HG02973 (cell line): ENCODE results near the gene ZNF609.
"Not testable (repeated sequence)": the region's sequence is repeated elsewhere in the genome, so short reads cannot be mapped to it uniquely, and the experiment has no call there.

Experiments
- ATAC-seq: cut with Tn5 transposase; IDR thresholded peaks from one replicate; pipeline ENCODE4 v1.9.1; 2021; ENCODE audit warnings: moderate library complexity; ENCODE audit not compliant: unreplicated experiment

The ZNF609 gene

DNA sequence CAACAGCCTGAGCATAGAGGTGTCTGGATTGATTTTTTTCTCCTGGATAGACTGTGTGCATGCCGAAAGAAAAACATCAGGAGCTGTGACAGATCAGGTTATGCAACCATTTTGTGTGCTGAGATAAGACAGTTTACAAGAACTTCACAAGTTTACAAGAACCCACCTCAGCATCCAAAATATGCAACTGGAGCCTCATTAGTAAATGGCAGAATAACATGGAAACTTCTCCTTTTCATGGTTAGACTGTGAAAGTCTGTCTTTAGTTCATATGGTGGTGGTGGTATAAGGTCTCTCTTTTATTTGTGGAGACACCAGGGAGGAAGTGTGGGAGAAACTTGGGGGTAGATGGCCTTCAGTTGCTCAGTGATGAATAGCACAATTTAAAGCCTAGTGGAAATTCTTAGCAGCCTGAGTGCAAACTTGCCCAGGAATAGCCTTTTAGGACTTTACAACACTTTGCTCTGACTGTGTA lies 3.7 kb upstream of the ZNF609 start:
- ATAC-seq, result no peak

DNA sequence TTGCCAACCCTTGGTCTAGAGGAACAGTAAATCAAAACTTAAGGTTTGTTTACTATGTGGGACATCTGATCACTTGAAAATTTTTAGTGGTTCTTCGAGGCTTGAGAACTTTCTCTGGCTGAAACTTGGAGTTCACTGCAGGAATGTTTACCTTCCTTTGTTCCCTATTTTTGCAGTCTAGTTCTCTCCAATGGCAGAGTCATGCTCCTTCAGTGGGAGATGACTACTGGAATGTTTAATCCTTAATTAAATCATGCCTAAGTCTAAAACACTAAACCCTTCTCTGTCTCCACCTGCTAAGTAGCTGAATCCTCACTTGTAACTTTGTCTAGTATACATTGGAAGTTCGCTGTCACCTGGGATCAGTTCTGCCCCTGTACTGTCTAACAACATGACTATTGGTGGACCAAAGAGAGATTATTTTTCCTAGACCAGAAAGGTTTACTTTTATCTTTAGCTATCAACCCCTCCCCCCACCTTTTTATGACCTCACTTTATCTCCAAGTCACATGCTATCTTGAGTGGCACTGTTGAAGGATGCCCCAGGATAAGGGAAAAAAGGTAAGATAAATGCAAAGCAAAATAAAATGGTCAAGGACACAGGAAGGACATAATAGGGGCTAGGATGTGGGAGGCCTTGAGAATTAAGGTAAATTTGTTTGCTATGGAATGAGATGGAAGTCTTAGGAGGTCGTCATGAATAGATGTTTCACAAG lies 1.2 kb upstream of the ZNF609 start:
- ATAC-seq, result no peak

DNA sequence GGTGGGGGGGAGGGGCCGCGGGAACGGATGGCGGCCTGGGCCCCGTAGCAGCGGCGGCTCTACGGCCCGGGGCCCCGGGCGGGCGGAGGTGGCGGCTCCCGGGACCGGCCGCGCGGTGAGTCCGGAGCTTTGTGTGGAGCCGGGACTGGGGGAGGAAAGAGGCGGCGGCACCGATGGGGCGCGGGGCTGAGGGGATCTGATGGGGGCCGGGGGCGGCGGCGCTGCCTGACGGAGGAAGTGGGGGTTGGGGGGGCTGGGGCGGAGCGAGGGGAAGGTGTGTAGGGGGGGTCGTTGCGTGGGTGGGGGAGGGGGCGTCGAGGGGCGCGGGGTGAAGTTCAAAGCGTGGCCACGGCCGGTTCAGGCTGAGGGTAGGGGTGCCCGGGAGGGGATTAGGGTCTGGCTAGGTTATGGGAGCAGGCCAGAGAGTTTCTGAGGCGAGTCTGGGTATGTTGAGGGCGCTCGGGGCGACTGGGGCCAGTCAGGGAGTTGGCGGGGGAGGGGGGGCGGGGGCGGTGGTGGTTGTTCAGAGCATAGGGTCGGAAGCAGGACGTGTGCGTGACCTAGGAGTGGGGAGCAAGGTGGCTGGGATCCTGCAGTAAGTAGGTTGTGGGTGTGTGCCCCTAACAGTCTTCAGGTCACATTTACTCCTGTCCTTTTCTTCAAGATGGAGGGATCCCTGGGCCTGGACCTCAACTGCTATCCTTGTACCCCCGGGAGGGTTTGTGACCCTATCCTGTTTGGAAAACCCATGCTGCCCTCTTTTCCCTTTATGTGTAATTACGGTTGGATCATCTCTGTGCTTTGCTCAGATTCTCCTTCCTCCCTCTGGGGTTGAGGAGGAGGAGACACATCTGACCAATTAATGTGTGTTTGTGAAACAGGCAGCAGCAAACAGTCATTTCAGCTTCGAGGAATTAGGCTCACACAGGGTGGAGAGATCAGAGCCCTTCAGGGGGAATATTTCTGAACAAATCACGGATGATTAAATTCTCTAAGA lies 644 bp downstream of the ZNF609 start:
- ATAC-seq, result no peak

DNA sequence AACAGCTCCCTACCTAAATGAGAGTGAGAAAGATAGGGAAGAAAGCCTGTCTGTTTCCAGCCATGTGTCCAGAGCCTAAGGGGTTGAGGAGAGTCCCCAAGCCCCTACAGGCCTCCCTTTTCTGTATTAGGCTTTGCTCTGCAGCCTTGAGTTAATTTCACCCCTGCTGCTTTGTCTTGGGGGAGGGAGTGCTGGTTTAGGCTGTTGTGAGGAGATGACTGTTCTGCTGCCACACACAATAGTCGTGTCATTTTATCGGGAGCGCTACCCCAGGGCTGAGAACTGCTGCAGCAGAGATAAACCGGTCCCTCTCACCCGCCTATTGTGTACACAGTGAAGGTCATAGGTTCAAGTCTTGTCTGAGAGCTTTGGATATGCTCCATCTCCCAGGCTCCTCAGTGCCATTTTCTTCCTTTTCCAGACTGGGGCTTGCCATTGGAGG lies 1.4 kb downstream of the ZNF609 start:
- ATAC-seq, result no peak

DNA sequence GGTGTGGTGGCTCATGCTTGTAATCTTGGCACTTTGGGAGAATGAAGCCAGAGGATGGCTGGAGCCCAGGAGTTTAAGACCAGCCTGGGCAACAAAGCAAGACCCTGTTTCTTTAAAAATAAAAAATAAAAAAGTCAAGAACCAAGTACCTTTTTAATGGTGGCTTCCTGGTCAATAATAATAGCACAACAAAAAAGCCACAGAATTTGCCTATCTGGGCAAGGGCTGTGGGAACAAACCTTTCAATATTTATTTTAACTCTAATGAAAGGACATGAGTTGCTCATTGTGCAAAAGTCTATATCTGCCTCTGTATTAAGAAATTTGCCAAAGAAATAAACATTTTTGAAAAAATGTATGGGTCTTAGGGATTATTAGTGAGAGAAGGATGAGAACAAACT lies 2.1 kb downstream of the ZNF609 start:
- no peak for ATAC-seq

DNA sequence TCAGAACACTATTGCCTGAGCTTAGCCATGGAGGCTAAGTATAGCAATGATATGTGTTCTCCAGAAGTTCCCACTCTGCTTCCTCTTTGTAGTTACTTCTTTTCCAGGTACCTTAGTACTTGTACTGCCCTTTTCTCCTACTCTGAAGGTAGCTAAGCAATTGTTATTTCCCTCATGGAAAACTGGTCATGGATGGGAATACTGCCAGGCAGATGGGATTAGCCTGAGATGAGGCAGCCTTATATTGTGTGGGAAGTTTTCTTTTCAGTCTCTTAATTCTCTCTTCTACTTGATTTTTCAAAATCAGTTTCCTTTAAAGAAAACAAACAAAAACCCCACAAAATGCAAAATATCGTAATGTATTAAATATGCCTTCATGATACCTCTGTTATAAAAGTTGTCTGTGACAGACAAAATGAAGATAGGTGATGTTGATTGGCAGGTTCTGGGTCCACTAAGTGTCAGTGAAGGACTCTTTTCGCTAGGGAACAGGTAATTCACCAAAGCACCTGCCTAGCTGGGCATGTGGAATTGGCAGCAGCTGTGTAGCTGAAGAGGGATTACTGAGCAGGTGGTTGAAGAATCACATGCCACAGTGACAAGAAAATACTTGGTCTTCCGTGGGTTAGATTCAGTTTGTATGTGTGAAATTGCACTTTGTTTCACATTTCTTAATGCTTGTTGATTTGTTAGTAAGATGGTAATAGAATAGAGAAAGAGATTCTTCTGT lies 4.1 kb downstream of the ZNF609 start:
- ATAC-seq, result no peak

DNA sequence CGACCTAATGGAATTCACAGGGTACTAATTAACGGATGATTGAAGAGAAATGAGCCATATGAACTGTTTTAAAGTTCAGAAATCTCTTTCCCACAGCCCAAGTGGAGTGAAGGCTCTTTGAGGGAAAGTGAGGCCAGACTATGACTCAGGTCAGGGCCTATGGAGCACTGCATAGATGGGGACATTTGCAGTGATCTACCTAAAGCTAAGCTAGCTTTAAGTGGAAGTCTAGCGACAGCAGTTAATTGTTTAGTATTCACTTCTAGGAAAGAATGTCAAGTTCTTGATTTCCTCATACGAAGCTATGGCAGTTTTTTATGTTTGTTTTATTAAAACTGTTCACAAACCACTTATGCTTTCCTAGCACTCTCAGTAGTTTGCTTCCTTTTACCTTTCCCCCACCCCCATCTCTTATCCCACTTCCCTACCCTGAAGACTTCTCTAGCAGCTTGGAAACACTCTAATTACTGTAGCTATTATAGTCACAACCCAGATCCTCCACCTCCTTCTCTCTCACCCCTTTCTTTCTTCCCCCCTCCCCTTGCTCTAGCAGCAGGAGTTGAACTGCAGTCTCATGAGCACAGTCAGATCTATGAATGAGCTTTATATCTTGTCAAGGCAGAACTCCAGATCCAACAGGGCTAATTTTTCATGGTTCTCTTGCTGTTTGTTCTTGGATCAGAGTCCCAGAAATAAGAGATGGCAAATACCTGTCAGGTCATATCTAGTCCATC lies 6.2 kb downstream of the ZNF609 start:
- ATAC-seq, result no peak

DNA sequence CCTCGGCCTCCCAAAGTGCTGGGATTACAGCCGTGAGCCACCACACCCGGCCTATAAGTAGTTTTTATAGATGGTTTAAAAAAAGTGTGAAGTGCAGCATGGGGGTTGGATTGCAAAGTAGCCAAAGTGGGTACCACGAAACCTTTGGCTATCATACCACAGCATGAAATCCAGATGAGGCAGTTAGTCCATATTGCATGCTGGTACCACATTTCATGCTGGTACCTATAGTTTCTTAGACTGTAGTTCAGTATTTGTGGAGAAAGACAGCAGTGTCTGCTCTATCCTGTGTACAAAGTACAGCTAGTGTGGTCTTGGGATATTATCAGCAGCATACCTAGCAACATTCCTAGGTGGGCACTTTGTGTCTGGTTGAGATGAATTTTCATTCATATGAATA lies 11.8 kb downstream of the ZNF609 start:
- ATAC-seq, result no peak

DNA sequence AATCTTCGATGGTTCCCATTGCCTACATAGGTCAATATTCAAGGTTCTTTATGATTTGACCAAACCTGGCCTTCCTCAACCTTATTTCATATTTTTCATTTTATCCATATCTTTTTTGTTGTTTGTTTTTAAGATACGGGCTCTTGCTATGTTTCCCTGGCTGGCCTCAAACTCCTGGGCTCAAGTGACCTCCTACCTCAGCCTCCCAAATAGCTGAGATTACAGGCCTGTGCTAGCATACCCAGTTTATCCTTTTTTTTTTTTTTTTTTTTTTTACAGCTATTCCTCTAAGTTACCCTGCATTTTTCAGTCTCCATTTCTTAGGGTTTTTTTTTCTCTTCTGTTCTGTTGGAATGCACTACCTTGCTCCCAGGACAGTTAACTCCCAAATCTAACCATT lies 14.5 kb downstream of the ZNF609 start:
- ATAC-seq, result no peak

DNA sequence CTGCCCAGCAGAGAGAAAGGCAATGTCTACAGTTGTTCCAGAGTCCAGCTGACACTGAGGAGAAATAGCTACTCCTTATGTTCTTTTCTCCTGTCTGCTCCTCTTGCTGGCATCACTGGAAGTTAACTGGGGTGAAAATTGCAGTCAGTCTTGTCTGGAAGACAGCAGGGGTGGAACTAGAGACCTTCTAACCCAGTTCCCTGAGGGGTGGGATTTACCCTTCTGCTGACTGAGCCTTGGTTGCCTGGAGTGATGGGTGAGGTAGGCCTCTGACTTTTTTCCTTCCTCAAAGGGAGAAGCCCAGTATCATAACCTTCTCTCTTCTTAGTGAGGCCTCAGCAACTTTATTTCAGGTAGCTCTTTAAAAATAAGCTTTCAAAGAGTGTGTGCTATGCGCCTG lies 16.2 kb downstream of the ZNF609 start:
- no peak for ATAC-seq

DNA sequence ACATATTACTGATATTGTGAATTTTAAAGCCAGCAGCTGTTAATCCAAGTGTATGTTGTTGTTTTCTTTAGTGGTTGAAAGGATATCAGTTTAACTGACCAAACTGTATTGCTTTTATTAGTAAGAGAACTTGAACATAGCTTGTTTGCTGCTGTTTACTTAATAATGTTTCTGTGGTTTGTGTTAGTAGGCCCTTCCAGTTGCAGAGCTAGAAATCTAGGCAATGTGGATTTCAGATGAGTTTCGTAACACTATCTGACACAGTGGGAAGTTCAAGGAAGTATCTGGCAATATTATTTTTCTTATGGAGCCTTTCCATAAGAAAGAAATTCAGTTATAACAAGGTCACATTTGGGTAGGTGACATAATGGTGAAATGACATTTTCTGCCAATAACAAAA lies 18.5 kb downstream of the ZNF609 start:
- no peak for ATAC-seq

DNA sequence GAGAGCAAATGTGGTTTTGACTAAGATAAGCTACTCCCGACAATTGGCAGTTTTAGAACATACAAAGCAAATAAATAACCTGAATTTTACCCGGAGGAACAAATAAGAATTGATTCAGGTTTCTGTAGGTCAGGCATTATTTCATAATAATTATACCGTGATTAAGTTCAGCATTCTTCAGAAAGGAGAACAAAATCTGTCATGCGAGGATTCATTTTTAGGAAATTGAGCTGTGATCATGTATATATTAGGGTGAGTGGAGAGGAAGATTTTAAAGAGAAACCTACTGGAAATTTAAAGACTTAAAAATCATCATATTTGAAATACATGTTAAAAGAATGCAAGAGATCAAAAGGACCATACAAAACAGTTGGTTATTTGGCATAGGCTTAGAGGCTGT lies 20.5 kb downstream of the ZNF609 start:
- no peak for ATAC-seq

DNA sequence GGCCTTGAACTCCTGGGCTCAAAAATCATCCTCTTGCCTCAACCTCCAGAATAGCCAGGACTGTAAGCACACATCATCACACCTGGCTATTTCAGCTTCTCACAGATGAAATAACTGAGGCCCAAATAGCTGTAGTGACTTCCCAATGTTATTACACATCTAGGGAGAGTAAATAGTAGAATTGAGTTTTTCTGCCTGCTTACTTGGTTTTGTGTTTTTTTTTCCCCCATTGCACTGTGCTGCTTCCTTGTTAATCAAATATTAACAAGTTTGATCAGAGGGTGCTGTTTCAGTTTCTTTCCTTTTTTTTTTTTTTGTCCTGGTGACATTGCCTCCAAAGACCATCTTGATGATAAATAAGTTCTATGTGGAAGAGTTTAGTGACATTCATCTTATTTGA lies 23.4 kb downstream of the ZNF609 start:
- ATAC-seq, result no peak

DNA sequence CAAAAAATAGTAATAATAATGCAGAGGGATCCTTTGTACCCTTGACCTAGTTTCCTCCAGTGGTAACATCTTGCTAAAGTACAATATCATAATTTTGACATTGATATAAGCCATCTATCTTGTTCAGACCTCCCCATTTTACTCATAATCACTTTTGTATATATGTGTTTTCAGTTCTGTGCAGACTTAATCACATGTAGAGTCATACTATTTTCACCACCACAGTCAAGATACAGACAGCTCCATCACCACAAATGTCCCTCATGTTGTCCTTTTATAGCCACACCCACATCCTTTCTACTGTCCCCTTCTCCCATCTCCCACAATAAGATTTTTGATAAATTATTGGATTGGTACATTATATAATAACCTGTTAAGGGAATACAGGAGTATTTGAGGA lies 25.4 kb downstream of the ZNF609 start:
- ATAC-seq, result no peak

DNA sequence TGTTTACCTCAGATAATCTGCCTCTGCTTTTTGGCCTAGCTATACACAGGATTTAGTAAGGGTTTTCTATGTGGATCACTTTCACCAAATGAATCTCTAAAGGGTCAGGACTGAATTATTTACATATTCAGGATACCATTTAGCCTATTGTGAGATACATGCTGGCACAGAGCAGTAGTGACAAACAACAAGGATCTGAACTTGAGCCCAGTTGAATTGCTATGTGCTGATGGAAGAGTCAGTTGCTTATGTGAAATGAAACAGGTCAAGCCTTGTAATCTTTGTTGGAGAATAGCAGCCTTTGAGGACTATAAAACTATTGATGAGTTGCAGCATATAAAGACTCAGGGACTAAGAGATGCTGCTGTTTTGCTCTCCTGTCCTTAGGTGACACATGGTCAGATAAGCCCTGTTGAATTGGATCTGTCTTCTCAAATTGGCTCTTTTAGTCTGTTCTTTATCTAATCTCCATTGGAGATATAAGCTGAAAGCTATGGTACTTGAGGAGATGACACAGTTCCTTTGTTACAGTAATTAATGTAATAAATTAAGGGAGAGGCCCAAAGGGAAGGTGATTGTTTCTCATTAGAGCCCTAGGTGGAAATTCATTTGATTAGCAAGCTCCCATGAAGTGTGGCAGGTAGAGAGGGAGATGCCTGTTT lies 30.4 kb downstream of the ZNF609 start:
- ATAC-seq, result no peak

DNA sequence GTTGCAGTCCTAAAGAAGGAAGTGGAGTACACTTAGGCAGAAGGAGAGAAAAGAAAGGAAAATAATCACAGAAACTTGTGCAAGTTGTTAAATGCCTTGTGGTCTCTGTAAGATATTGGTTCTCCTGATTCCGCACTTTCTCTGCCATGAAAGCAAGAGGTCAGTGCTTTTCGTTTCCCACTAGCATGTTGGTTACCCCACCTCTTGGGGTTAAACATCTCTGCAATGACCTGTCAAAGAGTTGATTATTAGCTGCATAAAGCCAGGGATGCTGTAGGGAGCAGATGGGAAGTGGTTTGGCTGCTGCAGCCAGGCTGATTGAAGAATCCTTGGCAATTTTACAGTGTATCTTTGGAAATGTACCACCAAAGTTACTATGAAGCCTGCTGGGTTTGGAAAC lies 33.3 kb downstream of the ZNF609 start:
- ATAC-seq, result no peak

DNA sequence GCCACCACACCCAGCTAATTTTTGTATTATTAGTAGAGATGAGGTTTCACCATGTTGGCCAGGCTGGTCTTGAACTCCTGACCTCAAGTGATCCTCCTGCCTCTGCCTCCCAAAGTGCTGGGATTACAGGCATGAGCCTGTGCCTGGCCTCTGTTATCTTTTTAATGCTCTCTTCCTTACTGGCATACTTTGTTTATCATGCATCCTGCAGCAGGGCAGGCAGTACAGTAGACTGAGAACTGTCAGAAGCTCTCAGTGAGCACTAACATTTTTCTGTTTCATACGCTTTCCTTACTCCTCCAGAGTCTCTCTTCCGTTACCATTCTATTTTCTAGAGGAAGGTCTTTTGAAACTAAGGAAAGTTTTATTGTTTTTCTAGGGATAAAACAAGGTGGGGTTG lies 35.6 kb downstream of the ZNF609 start:
- ATAC-seq, result not testable (repeated sequence)

DNA sequence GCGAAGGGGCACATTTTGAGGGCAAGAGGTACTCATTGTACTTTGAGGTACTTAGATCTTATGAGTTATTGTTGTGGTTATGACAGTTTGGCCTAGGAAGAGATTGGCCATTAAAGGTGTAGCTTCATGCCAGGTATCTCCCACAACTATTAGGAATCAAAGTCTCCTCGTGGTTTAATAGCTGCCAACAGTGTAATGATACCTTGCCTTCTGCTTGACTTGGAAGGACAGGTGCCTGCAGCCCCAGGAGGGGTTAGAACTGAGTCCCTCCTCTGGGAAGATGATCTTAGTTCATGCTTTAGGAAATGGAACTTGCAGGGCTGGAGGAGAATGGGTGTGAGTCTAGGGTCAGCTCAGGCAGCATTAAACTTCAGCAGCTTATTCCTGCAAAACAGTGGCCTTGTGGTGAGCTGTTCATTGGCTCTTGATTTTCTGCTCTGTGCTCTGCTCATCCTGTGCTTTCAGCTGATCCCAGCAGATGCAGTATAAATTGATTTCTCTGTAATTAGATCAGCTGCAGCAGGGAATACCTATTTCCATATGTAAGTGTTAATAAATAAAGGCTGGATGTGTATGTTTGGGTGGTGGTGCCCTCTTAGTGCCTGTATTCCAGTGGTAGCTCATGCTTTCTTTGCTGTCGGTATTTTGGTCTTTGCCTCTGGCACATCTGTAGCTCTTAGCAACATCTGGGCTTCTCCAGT lies 40.5 kb downstream of the ZNF609 start:
- ATAC-seq, result no peak

DNA sequence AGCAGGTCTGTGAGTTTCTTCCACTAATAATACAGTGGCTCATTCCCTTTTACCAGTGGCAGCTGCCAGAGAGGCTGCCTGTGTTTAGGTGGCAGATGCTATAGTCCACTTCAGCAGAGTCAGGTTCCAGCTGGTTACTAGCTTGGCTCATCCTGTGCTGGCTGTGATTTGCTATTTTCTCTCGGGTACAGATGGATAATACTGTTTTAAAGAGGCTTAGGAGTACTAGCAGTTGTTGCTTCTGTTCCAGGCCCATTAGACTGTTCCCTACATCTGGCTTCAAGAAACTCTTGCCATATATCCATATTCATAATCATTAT lies 41.0 kb downstream of the ZNF609 start:
- ATAC-seq, result no peak

DNA sequence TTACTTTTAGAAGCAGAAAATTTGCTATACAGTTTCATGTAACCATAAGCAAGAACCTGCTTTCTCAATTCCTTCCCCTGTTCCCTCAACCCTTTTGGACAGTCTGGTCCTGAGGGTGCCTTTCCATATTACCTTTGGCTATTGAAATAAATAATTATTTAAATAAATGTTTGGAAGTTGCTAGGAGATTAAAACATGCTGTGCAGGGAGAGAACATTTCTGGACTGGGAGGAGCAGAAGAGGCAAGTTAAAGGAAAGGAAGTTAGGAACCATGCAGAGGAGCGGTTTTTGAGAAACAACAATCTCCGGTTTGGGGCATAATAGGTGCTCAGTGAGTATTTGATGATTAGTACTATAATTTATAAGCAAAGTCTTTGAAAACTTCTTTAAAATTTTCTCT lies 41.8 kb downstream of the ZNF609 start:
- ATAC-seq, result no peak
